ES-I3 (cell line): ENCODE measurements around the gene GAREM2.

ENCODE experiments used
- H3K36me3 ChIP-seq: 2 replicates; pipeline ENCODE4 v1.6.1; 2013; ENCODE audit warnings: mild to moderate bottlenecking, low read length, control low read depth, moderate library complexity; ENCODE audit not compliant: insufficient read depth
- H3K4me1 ChIP-seq: 2 replicates; pipeline ENCODE4 v1.6.1; 2013; ENCODE audit warnings: mild to moderate bottlenecking, control low read depth, low read length; ENCODE audit not compliant: insufficient read depth
- H3K9ac ChIP-seq: 2 replicates; pipeline ENCODE4 v1.6.1; 2013; ENCODE audit warnings: low read depth, mild to moderate bottlenecking, low read length, moderate library complexity
- H3K9me3 ChIP-seq: 2 replicates; pipeline ENCODE4 v1.6.1; 2013; ENCODE audit warnings: mild to moderate bottlenecking, low read length, moderate library complexity; ENCODE audit not compliant: control insufficient read depth, insufficient read depth

Gene GAREM2

GRCh38 chr2:26172871-26173775 is at the start of gene GAREM2:
Gene GAREM2, plus strand, starts transcription at chr2:26173088. Its CDS starts 133 bp downstream, at chr2:26173221.
- Histone ChIP-seq H3K36me3 (no peaks in the 10 kb centered on the region), H3K9ac (peak within 1 kb of the TSS; percentile 74), H3K9me3 (no peaks in the 10 kb centered on the region), H3K4me1 (peaks cover 13% of the 10 kb centered on the region; the same call in 1 of the 2 replicates)

- H3K36me3 ChIP-seq, result peaks cover 11% of the 10 kb centered on the region
- no peak overlapping the region for H3K9ac ChIP-seq
- H3K9me3 ChIP-seq, result no peaks in the 10 kb centered on the region
- no peaks in the 10 kb centered on the region; the same call in 1 of the 2 replicates for H3K4me1 ChIP-seq
Measured at GRCh38 chr2:26123426-26123825, 49.5 kb upstream of the GAREM2 start.

- no peaks in the 10 kb centered on the region for H3K9me3 ChIP-seq
- peaks cover 11% of the 10 kb centered on the region for H3K36me3 ChIP-seq
- H3K9ac ChIP-seq, result no peak overlapping the region
- no peaks in the 10 kb centered on the region; the same call in 1 of the 2 replicates for H3K4me1 ChIP-seq
Measured at GRCh38 chr2:26126074-26126473, 46.8 kb upstream of the GAREM2 start.

- H3K4me1 ChIP-seq, result no peaks in the 10 kb centered on the region; the same call in 1 of the 2 replicates
- peaks cover 7% of the 10 kb centered on the region; the same call in 1 of the 2 replicates for H3K36me3 ChIP-seq
- no peak overlapping the region for H3K9ac ChIP-seq
- no peaks in the 10 kb centered on the region for H3K9me3 ChIP-seq
Measured at GRCh38 chr2:26128176-26128575, 44.7 kb upstream of the GAREM2 start.

- Histone ChIP-seq H3K4me1 (no peaks in the 10 kb centered on the region; the same call in 1 of the 2 replicates), H3K9me3 (no peaks in the 10 kb centered on the region), H3K9ac (no peak overlapping the region), H3K36me3 (peaks cover 12% of the 10 kb centered on the region)
Measured at GRCh38 chr2:26130763-26131162, 42.1 kb upstream of the GAREM2 start.

GRCh38 chr2:26136451-26136850 is 36.4 kb upstream of the GAREM2 start:
- Histone ChIP-seq H3K4me1 (no peaks in the 10 kb centered on the region), H3K9ac (no peak overlapping the region), H3K9me3 (no peaks in the 10 kb centered on the region), H3K36me3 (peaks cover 5% of the 10 kb centered on the region; the same call in 1 of the 2 replicates)

- Histone ChIP-seq H3K36me3 (peaks cover 5% of the 10 kb centered on the region; the same call in 1 of the 2 replicates), H3K9me3 (no peaks in the 10 kb centered on the region), H3K9ac (no peak overlapping the region), H3K4me1 (no peaks in the 10 kb centered on the region)
Measured at GRCh38 chr2:26139269-26140183, 33.4 kb upstream of the GAREM2 start.

GRCh38 chr2:26141145-26141769 is 31.6 kb upstream of the GAREM2 start:
- no peaks in the 10 kb centered on the region for H3K4me1 ChIP-seq
- no peaks in the 10 kb centered on the region for H3K36me3 ChIP-seq
- H3K9me3 ChIP-seq, result no peaks in the 10 kb centered on the region
- no peak overlapping the region for H3K9ac ChIP-seq

- Histone ChIP-seq H3K9me3 (no peaks in the 10 kb centered on the region), H3K9ac (no peak overlapping the region), H3K4me1 (no peaks in the 10 kb centered on the region), H3K36me3 (no peaks in the 10 kb centered on the region)
Measured at GRCh38 chr2:26144031-26144430, 28.9 kb upstream of the GAREM2 start.

GRCh38 chr2:26144953-26145680 is 27.8 kb upstream of the GAREM2 start:
- Histone ChIP-seq H3K9ac (no peak overlapping the region), H3K36me3 (no peaks in the 10 kb centered on the region), H3K9me3 (no peaks in the 10 kb centered on the region), H3K4me1 (no peaks in the 10 kb centered on the region)

- H3K4me1 ChIP-seq, result no peaks in the 10 kb centered on the region
- H3K9me3 ChIP-seq, result no peaks in the 10 kb centered on the region
- H3K36me3 ChIP-seq, result no peaks in the 10 kb centered on the region
- no peak overlapping the region for H3K9ac ChIP-seq
Measured at GRCh38 chr2:26148501-26148900, 24.4 kb upstream of the GAREM2 start.

- no peaks in the 10 kb centered on the region for H3K36me3 ChIP-seq
- H3K9me3 ChIP-seq, result no peaks in the 10 kb centered on the region
- no peaks in the 10 kb centered on the region for H3K4me1 ChIP-seq
- H3K9ac ChIP-seq, result no peak overlapping the region
Measured at GRCh38 chr2:26150243-26150642, 22.6 kb upstream of the GAREM2 start.

GRCh38 chr2:26157580-26157979 is 15.3 kb upstream of the GAREM2 start:
- no peaks in the 10 kb centered on the region for H3K4me1 ChIP-seq
- no peak overlapping the region for H3K9ac ChIP-seq
- H3K9me3 ChIP-seq, result no peaks in the 10 kb centered on the region
- H3K36me3 ChIP-seq, result no peaks in the 10 kb centered on the region
